Psoas muscle (tissue), 8 donors: ENCODE measurements around the gene RPL4. TPM values are rescaled to one million over a fixed set of nuclear protein-coding genes. Genes with fewer than 3 reads are reported as not detected.
A peak's percentile ranks its signal among the peaks of the same experiment; 100 is the strongest.

Source experiments
- ATAC-seq, 4 donors: fragments of 200-7000 bp; cut with Tn5 transposase; one replicate each; pipeline ENCODE4 v1.9.1; 2020; ENCODE audit warnings: moderate library complexity in 3 of 4, mild to moderate bottlenecking in 2 of 4
- DNase-seq, 2 donors: peaks; one replicate each; pipeline ENCODE4 v3.0.0-alpha.2; 2020
- H3K27ac ChIP-seq: fragments of 200-600 bp; one replicate; pipeline ENCODE4 v1.8.0; 2022
- H3K27me3 ChIP-seq, 3 donors: fragments of 200-600 bp in 1 of 3; one replicate each; pipeline versions ENCODE4 v1.6.1 to v1.8.0; 2013 to 2022; ENCODE audit warnings: low read length in 2 of 3, mild to moderate bottlenecking in 2 of 3, moderate library complexity in 1 of 3; ENCODE audit not compliant: insufficient read depth in 3 of 3
- H3K36me3 ChIP-seq, 2 donors: fragments of 200-600 bp in 1 of 2; one replicate each; pipeline versions ENCODE4 v1.6.1 to v1.8.0; 2013 to 2022; ENCODE audit warnings: low read depth in 1 of 2, mild to moderate bottlenecking in 1 of 2, moderate library complexity in 1 of 2; ENCODE audit not compliant: insufficient read depth in 1 of 2
- H3K4me1 ChIP-seq: fragments of 200-600 bp; one replicate; pipeline ENCODE4 v1.8.0; 2022
- H3K4me3 ChIP-seq: fragments of 200-600 bp; one replicate; pipeline ENCODE4 v1.8.0; 2022; ENCODE audit warnings: mild to moderate bottlenecking
- H3K9me3 ChIP-seq: fragments of 200-600 bp; one replicate; pipeline ENCODE4 v1.8.0; 2022
- WGBS, 3 donors: extraction: QIAGEN DNeasy Blood & Tissue Kit; methylation state at CpG; one replicate each; pipeline versions ENCODE4 v1.1.6 to v1.1.7; 2013; 5-methylcytosine and 5-hydroxymethylcytosine counted together
- intact Hi-C, 2 donors: fragments of 100-400 bp; cut with DNase I; formaldehyde crosslinking; loops; one replicate each; pipeline versions ENCODE4 v1.11.0 to v1.14.2; 2022
- polyA plus RNA-seq, 3 donors: library from polyadenylated mRNA; stranded (reverse); fragments of 200-250 nt; gene quantifications; one replicate each; pipeline ENCODE4 v1.2.3, GENCODE V29; 2013
- total RNA-seq, 4 donors: library from RNA; stranded (reverse); fragmentation: NEBNext Ultra II Directional in 2 of 4; extraction: Animal tissue kit (Norgen Biotek cat#: 25700) in 2 of 4; gene quantifications; one replicate each; pipeline versions ENCODE4 v1.2.1 to v1.2.4, GENCODE V29; 2021 to 2023
- TF ChIP-seq, protein P1 (sequence below): fragments of 200-600 bp; IDR thresholded peaks from one replicate; pipeline ENCODE4 v1.8.0; 2022; ENCODE audit warnings: antibody characterized with exemption
- donor health status: healthy with polysubstance abuse.
- donor health status: DM: no; HTN: no; CAD: no; lungs with moderate emphysema.
- donor health status: Bipolar disorder and iron deficiency.
- donor health status: healthy.
- donor health status: DM: yes; HTN: yes; CAD: no.
- donor health status: DM: no; HTN: no; CAD: no.
- donor health status: DM: no; HTN: no; CAD: no.
- donor health status: DM: yes; HTN: yes; CAD: no.

The RPL4 gene
- total and polyA plus RNA-seq, 7 donors, result 1,435 to 3,153 (median 2,180) TPM

DNA sequence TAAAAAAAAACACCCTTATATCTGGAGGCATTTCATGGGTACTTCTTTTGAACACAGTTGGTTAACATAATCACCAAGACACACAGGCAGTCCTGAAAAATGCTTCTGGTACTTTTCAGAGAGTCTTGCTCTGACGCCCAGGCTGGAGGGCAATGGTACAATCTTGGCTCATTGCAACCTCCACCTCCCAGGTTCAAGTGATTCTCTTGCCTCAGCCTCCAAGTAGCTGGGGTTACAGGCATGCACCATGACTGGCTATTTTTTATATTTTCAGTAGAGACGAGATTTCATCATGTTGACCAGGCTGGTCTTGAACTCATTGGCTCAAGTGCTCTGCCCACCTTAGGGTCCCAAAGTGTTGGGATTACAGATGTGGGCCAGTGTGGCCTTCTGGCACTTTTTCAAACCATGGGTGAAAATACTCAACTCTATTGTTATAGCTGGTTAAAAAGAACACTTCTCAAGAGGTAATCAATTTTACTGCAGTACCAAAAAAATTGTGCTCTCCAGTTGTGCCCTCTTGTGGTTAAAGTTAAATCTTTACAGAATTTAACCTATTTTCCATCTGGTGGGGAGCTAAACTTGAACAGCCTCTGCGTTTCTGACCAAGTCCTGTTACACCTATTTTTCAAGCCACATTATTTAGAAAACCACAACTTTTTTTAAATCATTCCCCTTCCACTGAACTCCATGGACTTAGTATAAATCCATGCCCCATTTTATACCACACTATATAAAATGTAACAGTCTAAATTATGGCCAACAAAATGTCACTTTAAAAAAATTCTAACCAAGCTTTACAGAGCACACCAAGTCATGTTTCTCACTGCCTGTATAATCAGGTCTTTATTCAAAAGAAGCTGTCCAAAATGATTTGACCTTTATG, 5.9 kb downstream of the RPL4 start:
- Histone ChIP-seq H3K27me3 (no peaks in the 10 kb centered on the region), H3K27ac (peak overlapping the region; percentile 88), H3K36me3 (peaks cover 14 to 85% of the 10 kb centered on the region in 2 donors), H3K9me3 (no peaks in the 10 kb centered on the region), H3K4me1 (peaks cover 42% of the 10 kb centered on the region), H3K4me3 (no peak overlapping the region)
- ATAC-seq (no peak), DNase-seq (no peak)
- 47 to 53% (median 47%) methylated on average over 3 of the region's 3 CpGs for WGBS, 3 donors
- TF ChIP-seq, protein P1, sequence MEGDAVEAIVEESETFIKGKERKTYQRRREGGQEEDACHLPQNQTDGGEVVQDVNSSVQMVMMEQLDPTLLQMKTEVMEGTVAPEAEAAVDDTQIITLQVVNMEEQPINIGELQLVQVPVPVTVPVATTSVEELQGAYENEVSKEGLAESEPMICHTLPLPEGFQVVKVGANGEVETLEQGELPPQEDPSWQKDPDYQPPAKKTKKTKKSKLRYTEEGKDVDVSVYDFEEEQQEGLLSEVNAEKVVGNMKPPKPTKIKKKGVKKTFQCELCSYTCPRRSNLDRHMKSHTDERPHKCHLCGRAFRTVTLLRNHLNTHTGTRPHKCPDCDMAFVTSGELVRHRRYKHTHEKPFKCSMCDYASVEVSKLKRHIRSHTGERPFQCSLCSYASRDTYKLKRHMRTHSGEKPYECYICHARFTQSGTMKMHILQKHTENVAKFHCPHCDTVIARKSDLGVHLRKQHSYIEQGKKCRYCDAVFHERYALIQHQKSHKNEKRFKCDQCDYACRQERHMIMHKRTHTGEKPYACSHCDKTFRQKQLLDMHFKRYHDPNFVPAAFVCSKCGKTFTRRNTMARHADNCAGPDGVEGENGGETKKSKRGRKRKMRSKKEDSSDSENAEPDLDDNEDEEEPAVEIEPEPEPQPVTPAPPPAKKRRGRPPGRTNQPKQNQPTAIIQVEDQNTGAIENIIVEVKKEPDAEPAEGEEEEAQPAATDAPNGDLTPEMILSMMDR, result peak; percentile 28
- intact Hi-C loops, result loop anchor here (2.0 to 10.0 kb wide), 2 partner anchors 112 to 144 kb away; partner anchors contain the start of genes MAP2K1 (in 1 of the 2) and TIPIN (in 1 of the 2)

DNA sequence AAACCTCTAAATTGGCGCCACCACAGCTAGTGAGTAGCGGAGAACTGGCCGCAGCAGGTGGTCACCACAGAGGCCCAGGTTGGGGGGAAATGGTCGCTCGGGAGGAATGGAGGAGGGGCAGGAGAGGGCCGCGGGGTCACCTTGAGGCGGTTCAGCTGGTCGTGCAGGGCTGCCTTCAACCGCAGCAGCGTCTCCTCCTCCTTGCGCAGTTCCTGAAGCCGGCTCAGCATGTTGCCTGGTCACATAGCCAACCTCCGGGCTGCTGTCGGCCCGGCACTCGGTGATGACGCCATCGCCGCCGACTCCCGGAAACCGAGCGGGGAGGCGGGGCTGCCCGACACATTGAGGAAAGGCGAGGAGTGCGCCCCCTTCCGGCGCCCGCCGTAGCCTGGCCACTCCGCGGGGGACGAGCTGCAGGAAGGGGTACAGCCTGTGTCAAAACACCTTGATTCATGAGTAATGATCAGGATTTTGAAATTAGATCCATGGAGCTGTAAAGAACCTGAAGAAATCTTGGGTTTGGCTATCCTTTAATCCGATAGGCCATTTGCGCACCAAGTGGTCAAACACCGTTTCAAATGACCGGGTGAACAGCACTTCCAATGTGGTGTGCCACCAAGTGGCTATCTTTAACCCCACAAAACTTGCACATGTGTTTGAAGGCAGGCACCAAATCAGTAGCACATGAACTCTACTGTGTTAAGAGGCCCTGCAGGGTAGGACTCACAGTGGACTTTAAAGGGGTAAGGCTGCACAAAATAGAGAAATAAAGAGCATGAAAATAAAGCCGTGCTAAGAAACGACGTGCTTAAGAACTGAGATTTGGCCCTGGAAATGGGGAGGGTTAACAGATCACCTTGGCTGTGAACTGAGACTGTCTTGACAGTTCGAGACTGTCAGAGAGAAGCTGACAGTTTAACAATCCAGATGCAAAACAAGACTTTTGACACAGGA, 6.9 kb downstream of the RPL4 start, which contains the start of gene SNAPC5:
SNAPC5 (minus strand) TSS at position 261 of the 954 bp plus-strand sequence; CDS start at position 230, 31 bp downstream.
- intact Hi-C loops, result loop anchor here (2.0 to 10.0 kb wide), 2 partner anchors 111 to 143 kb away; partner anchors contain the start of genes MAP2K1 (in 2 of the 2) and TIPIN (in 1 of the 2)
- Histone ChIP-seq H3K4me3 (peak within 1 kb of the TSS; percentile 91), H3K27ac (peak within 1 kb of the TSS; percentile 88), H3K27me3 (no peaks in the 10 kb centered on the region), H3K9me3 (no peaks in the 10 kb centered on the region), H3K36me3 (peaks cover 10 to 88% of the 10 kb centered on the region in 2 donors), H3K4me1 (peaks cover 35% of the 10 kb centered on the region)
- TF ChIP-seq, protein P1, result peak; percentile 96
- WGBS, 3 donors, result 4 to 5% (median 5%) methylated on average over 42 to 43 of the region's 43 CpGs
- DNase-seq (peak; percentile 97 to 98), ATAC-seq (peak; percentile 94 to 96 (median 94))

GRCh38 chr15:66496951-66497501, 7.6 kb downstream of the RPL4 start:
- H3K27ac ChIP-seq, result peak overlapping the region; percentile 88
- WGBS, 3 donors, result 16 to 19% (median 19%) methylated on average over 17 of the region's 17 CpGs
- intact Hi-C loops, result loop anchor here in 1 of 2 donors (2.0 to 10.0 kb wide), 2 partner anchors 110 to 142 kb away; partner anchors contain the start of genes MAP2K1 and TIPIN
- H3K9me3 ChIP-seq, result no peaks in the 10 kb centered on the region
- DNase-seq, result no peak
- peaks cover 27% of the 10 kb centered on the region for H3K4me1 ChIP-seq
- TF ChIP-seq, protein P1, result no peak
- peak overlapping the region; percentile 91 for H3K4me3 ChIP-seq
- peaks cover 9 to 88% of the 10 kb centered on the region in 2 donors for H3K36me3 ChIP-seq
- H3K27me3 ChIP-seq, result no peaks in the 10 kb centered on the region
- ATAC-seq, result peak; percentile 26 to 44 (median 34)

DNA sequence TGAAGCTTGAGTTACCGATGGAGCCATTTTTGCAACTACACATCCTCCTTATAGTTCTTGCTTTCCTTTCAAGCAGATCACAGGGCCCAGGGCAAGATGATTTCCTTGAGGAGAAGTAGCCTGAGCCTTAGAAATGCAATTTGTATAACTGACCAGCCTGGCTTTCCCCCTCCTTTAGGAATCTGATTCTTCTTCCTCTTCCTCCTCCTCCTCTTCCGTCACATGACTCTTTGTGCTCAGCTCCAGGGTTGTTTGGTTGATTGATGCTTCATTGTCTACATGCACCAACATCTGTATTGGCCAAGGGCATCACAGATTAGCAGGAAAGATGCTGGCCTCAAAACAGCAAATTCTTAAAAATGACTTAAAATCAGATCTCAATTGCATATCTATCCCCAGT, 10.4 kb downstream of the RPL4 start:
- H3K27me3 ChIP-seq, result no peaks in the 10 kb centered on the region
- no peak for ATAC-seq
- no peaks in the 10 kb centered on the region for H3K9me3 ChIP-seq
- TF ChIP-seq, protein P1, result no peak
- no peak overlapping the region for H3K27ac ChIP-seq
- peaks cover 36% of the 10 kb centered on the region for H3K4me1 ChIP-seq
- no peak for DNase-seq
- intact Hi-C loops, result loop anchor here in 1 of 2 donors (10.0 kb wide), 1 partner anchor 139 kb away; the partner anchor contains the start of gene TIPIN
- 85 to 96% (median 92%) methylated on average over 2 of the region's 2 CpGs for WGBS, 3 donors
- peaks cover 12 to 87% of the 10 kb centered on the region in 2 donors for H3K36me3 ChIP-seq
- no peak overlapping the region for H3K4me3 ChIP-seq
